ENCODE results near the gene AOPEP. TPM values are rescaled to one million over a fixed set of nuclear protein-coding genes. Genes with fewer than 3 reads are reported as not detected.

AOPEP gene
- total RNA-seq, 2 donors from 2014 or later: 81.5 to 224 TPM

DNA sequence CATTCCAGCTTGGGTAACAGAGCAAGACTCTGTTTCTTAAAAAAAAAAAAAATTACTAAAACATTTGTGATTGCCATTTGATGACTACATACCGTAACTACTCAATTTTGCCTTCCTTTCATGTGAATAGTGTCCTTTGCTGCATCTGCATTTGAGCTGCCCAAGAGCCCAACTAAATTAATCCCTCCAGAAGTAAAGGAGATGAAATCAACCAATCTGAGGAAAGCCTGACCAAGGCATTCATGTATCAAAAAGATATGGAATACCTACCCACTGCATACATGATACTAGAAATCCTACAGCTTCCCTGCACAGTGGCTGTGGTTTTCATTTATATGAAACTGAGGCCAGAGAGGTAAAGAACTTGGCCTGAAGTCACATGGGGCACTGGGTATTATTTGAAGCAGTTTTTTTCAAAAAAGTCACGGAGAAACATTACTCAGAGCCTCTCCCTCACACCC is 177.5 kb downstream of the AOPEP start:
- ATAC-seq (no peak), DNase-seq (no peak)
- H3K27me3 ChIP-seq: no peaks in the 10 kb centered on the region
- no peaks in the 10 kb centered on the region for H3K36me3 ChIP-seq (replicated peaks in 1 of 2; ENCODE audit: insufficient read depth in 1 of 2, low read depth in 2 of 2)
- TF ChIP-seq, protein P1, sequence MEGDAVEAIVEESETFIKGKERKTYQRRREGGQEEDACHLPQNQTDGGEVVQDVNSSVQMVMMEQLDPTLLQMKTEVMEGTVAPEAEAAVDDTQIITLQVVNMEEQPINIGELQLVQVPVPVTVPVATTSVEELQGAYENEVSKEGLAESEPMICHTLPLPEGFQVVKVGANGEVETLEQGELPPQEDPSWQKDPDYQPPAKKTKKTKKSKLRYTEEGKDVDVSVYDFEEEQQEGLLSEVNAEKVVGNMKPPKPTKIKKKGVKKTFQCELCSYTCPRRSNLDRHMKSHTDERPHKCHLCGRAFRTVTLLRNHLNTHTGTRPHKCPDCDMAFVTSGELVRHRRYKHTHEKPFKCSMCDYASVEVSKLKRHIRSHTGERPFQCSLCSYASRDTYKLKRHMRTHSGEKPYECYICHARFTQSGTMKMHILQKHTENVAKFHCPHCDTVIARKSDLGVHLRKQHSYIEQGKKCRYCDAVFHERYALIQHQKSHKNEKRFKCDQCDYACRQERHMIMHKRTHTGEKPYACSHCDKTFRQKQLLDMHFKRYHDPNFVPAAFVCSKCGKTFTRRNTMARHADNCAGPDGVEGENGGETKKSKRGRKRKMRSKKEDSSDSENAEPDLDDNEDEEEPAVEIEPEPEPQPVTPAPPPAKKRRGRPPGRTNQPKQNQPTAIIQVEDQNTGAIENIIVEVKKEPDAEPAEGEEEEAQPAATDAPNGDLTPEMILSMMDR (IDR thresholded peaks at IDR 0.05): no peak
- TF ChIP-seq POLR2A (IDR thresholded peaks at IDR 0.05): no peak
- peaks cover 12% of the 10 kb centered on the region for H3K4me1 ChIP-seq
- H3K4me3 ChIP-seq: no peak overlapping the region
- H3K27ac ChIP-seq: no peak overlapping the region
- WGBS, 2 donors: 93 to 97% methylated on average over 2 of the region's 2 CpGs
- H3K9me3 ChIP-seq: no peaks in the 10 kb centered on the region
- intact Hi-C loops (cut with DNase I): no loop called here

DNA sequence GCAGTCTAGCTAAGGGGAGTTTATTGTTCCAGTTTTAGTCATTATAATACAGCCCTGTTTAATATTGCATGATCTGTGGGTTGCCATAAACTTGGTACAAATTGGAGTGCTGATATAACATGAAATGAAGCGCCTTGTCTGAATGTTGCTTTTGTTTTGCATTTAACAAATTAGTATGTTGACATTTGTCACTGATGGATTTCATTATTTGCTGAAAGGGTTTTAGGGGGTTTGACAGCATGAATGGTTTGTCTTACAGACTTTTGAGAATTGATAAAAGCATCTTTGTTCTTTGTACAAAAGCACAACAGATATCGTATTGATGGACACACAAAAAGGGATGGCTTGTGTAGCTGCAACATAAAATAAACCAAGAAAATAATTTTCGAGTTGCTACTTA is 178.3 kb downstream of the AOPEP start:
- Histone ChIP-seq H3K4me1 (peaks cover 7% of the 10 kb centered on the region), H3K27ac (no peak overlapping the region), H3K9me3 (no peaks in the 10 kb centered on the region), H3K36me3 (replicated peaks in 1 of 2; ENCODE audit: insufficient read depth in 1 of 2, low read depth in 2 of 2) (no peaks in the 10 kb centered on the region), H3K27me3 (no peaks in the 10 kb centered on the region), H3K4me3 (no peak overlapping the region)
- no peak for TF ChIP-seq POLR2A (IDR thresholded peaks at IDR 0.05)
- TF ChIP-seq, protein P1 (IDR thresholded peaks at IDR 0.05): no peak
- WGBS, 2 donors: 83 to 90% methylated on average over 3 of the region's 3 CpGs
- DNase-seq (no peak), ATAC-seq (no peak)
- intact Hi-C loops (cut with DNase I): no loop called here

DNA sequence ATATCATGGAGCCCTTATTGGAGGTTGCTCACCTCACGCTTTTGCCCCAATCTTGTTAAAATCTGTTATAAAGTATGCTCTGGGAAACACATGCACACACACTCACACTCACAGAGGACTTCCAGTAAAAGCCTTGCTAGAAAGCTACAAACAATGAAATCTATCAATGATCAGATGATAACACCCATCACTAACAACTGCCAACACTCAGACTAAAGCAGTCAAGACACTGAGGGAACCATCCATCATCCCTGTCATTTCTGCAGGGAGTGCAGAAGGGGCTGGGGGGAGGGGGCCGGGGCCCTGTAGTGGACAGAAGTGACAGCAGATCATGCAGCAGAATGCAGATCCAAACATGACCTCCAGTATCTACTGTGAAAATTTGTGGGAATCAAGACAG is 179.1 kb downstream of the AOPEP start:
- Histone ChIP-seq H3K27me3 (no peaks in the 10 kb centered on the region), H3K9me3 (no peaks in the 10 kb centered on the region), H3K4me3 (no peak overlapping the region), H3K27ac (no peak overlapping the region), H3K36me3 (replicated peaks in 1 of 2; ENCODE audit: insufficient read depth in 1 of 2, low read depth in 2 of 2) (no peaks in the 10 kb centered on the region), H3K4me1 (peaks cover 4% of the 10 kb centered on the region)
- DNase-seq: no peak
- WGBS, 2 donors: 96 to 97% methylated on average over 2 of the region's 2 CpGs
- intact Hi-C loops (cut with DNase I): no loop called here
- no peak for TF ChIP-seq POLR2A (IDR thresholded peaks at IDR 0.05)
- no peak for ATAC-seq

DNA sequence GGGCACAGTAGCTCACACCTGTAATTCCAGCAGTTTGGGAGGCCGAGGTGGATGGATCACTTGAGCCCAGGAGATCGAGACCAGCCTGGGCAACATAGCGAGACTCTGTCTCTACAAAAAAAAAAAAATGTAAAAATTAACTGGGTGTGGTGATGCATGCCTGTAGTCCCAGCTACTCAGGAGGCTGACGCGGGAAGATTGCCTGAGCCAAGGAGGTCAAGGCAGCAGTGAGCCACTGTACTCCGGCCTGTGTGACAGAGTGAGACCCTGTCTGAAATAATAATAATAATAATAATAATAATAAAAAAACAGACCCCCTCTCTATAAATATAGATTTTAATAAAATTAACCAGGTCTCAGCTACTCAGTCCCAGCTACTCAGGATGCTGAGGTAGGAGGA is 179.7 kb downstream of the AOPEP start:
- ATAC-seq (no peak), DNase-seq (no peak)
- Histone ChIP-seq H3K4me1 (peaks cover 4% of the 10 kb centered on the region), H3K9me3 (no peaks in the 10 kb centered on the region), H3K36me3 (replicated peaks in 1 of 2; ENCODE audit: insufficient read depth in 1 of 2, low read depth in 2 of 2) (no peaks in the 10 kb centered on the region), H3K4me3 (no peak overlapping the region), H3K27ac (no peak overlapping the region), H3K27me3 (no peaks in the 10 kb centered on the region)
- TF ChIP-seq, protein P1 (IDR thresholded peaks at IDR 0.05): no peak
- intact Hi-C loops (cut with DNase I): no loop called here
- WGBS, 2 donors: 94 to 95% methylated on average over 6 of the region's 6 CpGs

DNA sequence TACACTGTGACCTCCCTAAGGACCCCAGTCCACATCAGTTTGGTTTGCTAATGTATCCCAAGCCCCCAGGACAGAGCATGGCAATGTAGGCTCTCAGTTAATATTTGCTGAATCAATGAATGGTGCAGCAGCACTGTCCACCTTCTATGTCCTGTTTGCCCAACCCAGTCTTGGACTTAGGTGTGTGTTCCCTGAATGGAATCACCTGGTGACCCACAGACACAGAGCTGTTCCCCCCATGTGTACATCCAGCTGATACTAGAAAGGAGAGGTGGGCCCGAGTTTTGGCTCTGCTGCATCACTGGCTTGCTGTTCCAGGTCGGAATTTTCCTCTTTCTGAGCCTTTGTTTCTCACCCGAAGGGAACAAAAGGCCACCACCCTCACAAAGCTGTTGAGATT is 180.2 kb downstream of the AOPEP start:
- Histone ChIP-seq H3K27me3 (no peaks in the 10 kb centered on the region), H3K36me3 (replicated peaks in 1 of 2; ENCODE audit: insufficient read depth in 1 of 2, low read depth in 2 of 2) (no peaks in the 10 kb centered on the region), H3K27ac (no peak overlapping the region), H3K4me1 (peaks cover 4% of the 10 kb centered on the region), H3K4me3 (no peak overlapping the region), H3K9me3 (no peaks in the 10 kb centered on the region)
- intact Hi-C loops (cut with DNase I): no loop called here
- TF ChIP-seq, protein P1 (IDR thresholded peaks at IDR 0.05): no peak
- no peak for TF ChIP-seq POLR2A (IDR thresholded peaks at IDR 0.05)
- DNase-seq (no peak), ATAC-seq (no peak)
- 75 to 95% methylated on average over 3 of the region's 3 CpGs for WGBS, 2 donors
